Stimulated activated CD4-positive, alpha-beta T cell treated with anti-CD3 and anti-CD28 coated beads, Interleukin-12 subunit alpha, Interleukin-12 subunit beta, amount 100 ng/mL, for 4 hours (primary cell): ENCODE measurements around the gene GATAD2B.
A peak's percentile ranks its signal among the peaks of the same experiment; 100 is the strongest.
"Not testable (repeated sequence)": the region's sequence is repeated elsewhere in the genome, so short reads cannot be mapped to it uniquely, and the experiment has no call there.

ENCODE experiments used
- DNase-seq: peaks from one replicate; pipeline ENCODE4 v3.0.0-alpha.2; 2020

GATAD2B gene

GRCh38 chr1:153775458-153776327, 147.1 kb downstream of the GATAD2B start:
- DNase-seq, result peak; percentile 56

DNA sequence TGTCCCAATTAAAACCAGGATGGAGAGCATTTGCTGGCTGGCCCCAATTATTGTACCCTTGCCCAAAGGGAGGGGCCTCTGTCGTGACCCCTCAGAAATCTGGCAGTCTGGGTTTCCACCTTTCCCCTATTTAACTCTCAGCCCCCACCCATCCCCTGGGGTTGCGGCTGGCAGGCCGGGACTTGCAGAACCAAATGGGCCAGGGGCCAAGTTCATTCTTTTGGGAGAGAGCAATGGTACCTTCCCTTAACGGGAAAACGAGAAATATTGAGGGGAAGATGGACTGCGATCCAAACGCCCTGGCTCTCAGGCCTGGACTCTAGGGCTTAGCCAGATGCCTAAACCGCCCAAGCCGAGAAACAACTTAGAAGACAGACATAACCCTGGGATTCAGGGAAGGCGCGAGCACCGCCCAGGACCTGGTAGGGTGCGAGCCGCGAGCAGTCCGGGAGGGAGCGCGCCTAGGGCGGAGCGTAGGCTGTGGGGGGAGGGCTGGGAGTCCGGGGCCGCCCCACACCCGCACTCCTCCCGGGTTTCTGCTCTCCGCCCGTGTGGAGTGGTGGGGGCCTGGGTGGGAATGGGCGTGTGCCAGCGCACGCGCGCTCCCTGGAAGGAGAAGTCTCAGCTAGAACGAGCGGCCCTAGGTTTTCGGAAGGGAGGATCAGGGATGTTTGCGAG, 147.9 kb downstream of the GATAD2B start, which contains the start of gene SLC27A3:
Gene SLC27A3, plus strand, starts transcription at position 628 of the 678 bp plus-strand sequence. CDS start 91 bp downstream, outside the sequence.
- DNase-seq, result peak; percentile 25

DNA sequence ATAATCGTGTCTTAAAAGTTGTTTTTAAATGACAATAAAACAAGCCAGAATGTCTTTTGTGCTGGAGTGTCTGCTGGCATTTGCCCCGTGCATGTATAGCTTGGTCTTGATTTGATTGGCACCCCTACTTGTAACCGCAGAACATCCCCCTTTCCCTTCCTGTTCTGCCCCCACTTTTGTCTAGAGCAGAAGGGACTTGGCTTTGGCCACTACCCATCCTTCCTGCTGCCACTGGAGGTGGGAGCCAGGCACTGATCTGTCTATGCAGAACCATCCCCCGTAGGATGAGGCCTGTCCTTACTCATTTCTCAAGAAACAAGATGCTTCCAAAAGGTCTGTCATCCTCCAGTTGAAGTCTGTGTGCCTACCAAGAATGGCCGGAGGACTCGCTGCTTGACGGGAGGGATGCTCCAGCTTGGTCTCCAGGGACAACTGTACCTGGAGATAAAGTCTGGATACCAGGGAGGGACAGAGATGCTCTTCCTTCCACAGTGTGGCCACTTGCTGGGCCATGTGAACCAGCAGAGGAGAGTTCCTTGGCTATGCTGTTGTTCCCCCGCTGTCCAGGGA, 148.7 kb downstream of the GATAD2B start:
- DNase-seq, result no peak

DNA sequence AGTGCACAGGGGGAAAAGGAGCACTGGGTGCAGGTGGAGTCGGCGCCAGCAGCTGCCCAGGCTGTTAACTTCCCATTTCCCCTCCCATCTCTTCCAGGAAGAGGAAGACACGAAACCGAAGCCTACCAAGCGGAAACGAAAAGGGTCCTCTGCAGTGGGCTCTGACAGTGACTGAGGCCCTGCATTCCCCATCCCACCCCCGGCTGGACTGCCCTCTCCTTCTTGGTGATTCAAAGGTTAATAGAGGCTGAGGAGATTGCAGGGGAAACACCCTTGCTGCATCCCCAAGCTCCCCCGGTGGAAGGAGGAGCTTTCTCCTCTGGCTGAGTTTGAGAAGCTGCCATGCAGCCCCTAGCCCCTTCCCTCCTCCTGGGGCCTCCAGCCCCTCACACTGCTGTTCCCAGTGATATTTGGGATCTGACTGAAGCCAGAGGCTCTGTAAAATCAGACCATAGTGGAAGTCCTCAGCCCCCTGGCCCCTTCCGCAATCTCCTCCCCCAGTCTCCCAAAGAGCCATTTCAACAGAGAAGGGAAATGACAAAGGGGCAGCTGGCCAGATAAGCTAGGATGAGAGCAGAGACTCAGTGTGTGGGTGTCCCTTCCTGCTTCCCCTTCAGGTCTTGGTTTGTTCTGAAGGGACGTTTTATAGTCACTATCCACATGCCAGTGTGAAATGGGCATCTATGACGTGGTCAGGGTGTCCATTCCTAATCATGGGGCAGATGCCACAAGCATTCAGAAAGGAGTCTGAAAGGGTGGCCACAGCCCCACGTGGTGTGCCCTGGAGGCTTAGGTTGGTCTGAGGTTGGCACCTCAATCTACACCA, 149.5 kb downstream of the GATAD2B start:
- no peak for DNase-seq

- DNase-seq, result no peak
These were observed 150.8 kb downstream of the GATAD2B start for GRCh38 chr1:153771841-153772593.

DNA sequence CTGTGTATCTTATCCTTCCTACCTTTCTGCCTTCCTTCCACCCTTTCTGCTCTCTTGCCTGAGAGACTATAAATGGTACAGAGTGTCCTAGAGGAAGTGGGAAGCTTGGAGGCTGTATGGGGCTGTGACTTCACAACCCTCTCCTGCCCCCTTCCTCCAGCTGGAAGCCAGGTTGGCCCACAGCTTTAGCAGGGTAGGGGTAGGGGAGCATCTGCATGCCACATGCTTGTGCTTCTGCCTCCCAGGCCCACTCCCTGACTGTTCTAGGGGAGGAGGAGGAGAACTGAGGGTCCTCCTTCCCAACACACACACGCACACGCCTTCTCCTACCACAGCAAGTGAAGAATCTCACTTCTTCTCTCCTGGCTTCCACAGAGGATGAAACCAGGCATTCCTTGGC, 151.5 kb downstream of the GATAD2B start:
- no peak for DNase-seq

DNA sequence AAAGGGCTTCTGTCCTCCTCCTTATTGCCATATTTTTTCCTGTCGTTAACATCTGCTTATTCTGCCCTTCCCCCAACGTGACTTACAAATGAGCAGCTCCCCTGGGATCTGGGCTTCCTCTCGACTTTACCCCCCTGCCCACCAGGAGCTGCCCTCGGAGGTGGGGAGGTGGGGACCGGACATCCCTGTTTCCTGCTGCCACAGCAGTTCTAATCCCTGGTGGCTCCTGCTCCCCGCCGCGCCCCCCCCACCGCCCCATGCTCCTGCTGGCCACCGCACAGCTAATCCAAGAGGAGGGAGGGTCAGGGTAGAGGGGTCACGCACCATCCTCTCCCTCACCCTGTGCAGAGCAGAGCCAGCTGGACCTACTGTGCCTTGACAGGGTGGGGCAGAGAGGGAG, 152.0 kb downstream of the GATAD2B start:
- no peak for DNase-seq

DNA sequence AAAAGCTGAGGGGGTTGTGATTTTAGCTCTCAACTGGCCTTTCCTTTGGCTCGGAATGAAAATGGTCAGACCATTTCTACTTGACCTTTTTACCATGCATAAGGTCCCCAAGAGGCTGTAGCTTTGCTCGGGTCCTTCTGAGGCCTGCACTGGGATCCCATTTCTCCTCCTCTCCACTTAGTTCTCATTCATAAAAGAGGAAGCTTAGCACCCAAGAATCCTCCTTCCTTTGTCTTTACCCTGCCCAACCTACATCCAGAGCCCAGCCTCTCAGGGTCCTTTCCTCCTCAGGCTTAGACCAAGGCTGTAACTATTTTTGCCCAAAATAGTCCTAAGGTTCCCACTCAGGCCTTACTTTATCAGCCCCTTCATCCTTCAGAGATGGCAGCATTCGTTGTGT, 153.6 kb downstream of the GATAD2B start:
- no peak for DNase-seq

DNA sequence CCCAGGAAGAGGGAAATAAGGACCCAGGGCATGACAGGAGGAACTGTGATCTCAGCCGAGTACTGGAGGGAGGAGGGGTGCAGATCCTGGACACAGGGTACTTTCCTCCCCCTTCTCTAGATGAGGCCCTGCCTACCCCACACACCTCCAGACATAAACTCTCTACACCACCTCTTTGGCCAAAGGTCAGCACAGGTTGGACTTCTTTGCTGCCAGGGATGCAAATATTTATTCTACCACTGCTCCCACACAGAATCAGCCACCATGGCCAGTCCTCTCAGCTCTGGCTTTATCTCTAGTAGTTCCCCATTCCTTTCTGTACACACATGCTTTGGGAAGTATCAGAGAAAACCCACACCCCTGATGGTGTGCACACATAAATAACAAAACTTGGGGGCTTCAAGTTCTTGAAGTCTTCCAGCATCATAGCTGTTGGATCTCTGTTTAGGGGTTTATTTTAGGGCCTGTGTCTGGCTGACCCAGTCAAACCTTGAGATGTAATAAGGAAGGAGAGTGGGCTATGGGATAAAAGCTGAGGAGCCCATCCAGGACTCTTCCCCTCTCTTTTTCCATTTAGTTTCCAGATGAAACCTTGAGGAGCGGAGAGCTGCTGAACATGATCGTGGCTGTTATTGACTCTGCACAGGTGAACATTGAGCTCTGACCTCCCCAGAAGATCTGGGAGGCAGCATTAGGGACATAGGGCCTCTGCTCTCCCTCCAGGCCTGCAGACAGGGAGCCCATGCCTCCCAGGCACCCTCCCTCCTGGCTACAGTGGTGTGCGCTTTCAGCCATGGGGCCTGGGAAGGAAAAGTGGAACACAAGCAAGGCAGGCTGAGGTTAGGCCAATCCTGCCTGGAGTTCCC, 154.2 kb downstream of the GATAD2B start:
- DNase-seq, result no peak

GRCh38 chr1:153767519-153767918, 155.3 kb downstream of the GATAD2B start:
- DNase-seq, result no peak

DNA sequence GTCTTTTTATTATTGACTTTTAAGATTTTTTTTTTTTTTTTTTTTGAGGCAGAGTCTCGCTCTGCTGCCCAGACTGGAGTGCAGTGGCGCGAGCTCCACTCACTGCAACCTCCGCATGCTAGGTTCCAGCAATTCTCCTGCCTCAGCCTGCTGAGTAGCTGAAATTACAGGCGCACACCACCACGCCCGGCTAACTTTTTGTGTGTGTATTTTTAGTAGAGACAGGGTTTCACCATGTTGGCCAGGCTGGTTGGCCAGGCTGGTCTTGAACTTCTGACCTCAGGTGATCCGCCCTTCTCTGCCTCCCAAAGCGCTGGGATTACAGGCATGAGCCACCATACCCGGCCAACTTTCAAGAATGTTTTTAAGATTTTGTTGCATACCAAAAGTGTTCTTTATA, 156.1 kb downstream of the GATAD2B start:
- DNase-seq, result not testable (repeated sequence)

- DNase-seq, result no peak
These were observed 158.5 kb downstream of the GATAD2B start for GRCh38 chr1:153764310-153764709.

GRCh38 chr1:153763365-153764225, 159.2 kb downstream of the GATAD2B start:
- no peak for DNase-seq

DNA sequence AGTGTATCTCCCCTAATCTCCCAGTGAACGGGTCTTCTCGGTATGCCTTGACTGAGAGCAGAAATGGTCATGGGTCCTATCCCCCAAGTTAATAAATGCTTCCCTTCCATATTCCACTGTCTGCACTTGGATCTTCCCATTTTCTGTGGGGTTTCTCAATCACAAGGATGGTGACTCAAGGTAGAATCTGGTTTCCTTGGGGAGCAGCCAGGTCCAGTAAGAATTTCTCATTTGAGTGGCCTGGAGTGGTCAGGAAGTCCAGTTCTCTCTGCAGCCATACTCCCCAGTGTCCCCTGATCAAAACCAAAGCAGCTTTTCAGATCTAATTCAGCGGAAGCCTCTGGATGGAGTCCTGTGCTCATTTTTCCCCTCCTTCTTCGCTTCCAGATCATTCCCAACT, 162.3 kb downstream of the GATAD2B start:
- DNase-seq, result no peak
